NOMO-1 treated with DMSO at 0.1 percent for 48 hours (cell line): ENCODE measurements around the gene CAPN1.
A peak's percentile ranks its signal among the peaks of the same experiment; 100 is the strongest.

Experiments
- DNase-seq: peaks from one replicate; lab custom pipeline; 2025; ENCODE audit not compliant: unreplicated experiment; lab: John Stamatoyannopoulos, UW

Gene CAPN1

DNA sequence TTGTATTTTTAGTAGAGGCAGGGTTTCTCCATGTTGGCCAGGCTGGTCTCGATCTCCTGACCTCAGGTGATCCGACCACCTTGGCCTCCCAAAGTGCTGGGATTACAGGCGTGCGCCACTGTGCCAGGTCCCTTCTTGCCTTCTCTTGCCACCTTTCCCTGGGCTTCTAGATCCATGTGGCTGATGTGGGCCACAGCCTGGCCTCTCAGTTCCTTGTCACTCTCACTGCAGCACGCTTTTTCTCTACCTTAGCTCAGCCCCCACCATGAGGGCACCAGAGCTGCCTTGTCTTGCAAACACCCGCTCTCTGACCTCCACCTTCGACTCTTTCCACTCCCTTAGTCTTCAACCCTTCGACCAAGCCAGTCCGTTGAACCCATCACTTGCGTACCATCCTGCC is 7.5 kb downstream of the CAPN1 start:
- no peak for DNase-seq

DNA sequence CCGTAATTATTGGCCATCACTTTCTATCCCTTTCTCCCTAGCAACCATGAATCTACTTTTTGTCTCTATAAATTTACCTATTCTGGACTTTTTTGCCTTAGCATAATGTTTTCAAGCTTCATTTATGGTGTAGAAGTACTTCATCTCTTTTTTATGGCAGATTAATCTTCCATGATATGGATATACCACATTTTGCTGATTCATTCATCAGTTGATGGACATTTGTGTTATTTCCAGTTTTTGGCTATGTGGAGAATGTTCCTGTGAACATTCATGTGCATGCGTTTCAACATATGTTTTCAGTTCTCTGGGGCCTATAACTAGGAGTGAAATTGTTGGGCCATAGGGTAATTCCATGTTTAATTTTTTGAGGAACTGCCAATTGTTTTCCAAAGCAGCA is 12.8 kb downstream of the CAPN1 start:
- no peak for DNase-seq

DNA sequence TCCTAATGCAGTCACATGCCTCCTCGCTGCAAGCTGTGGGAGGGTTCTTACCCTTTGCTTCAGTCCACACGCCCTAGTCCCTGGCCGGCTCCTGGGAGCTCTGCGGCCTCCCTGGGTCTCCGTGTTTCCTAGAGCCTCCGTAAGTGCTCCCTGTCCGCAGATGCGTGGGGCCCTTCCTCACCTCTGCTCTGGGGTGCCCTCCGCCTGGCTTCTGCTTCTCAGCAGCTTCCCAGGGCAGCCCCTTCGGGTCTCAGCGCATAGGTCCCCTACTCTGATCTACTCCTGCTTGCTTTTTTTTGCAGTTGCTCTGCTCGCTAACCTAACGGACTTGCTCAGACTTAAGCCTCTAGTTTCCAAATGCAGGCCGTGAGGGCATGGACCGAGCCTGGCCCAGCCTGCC is 22.4 kb downstream of the CAPN1 start:
- no peak for DNase-seq

DNA sequence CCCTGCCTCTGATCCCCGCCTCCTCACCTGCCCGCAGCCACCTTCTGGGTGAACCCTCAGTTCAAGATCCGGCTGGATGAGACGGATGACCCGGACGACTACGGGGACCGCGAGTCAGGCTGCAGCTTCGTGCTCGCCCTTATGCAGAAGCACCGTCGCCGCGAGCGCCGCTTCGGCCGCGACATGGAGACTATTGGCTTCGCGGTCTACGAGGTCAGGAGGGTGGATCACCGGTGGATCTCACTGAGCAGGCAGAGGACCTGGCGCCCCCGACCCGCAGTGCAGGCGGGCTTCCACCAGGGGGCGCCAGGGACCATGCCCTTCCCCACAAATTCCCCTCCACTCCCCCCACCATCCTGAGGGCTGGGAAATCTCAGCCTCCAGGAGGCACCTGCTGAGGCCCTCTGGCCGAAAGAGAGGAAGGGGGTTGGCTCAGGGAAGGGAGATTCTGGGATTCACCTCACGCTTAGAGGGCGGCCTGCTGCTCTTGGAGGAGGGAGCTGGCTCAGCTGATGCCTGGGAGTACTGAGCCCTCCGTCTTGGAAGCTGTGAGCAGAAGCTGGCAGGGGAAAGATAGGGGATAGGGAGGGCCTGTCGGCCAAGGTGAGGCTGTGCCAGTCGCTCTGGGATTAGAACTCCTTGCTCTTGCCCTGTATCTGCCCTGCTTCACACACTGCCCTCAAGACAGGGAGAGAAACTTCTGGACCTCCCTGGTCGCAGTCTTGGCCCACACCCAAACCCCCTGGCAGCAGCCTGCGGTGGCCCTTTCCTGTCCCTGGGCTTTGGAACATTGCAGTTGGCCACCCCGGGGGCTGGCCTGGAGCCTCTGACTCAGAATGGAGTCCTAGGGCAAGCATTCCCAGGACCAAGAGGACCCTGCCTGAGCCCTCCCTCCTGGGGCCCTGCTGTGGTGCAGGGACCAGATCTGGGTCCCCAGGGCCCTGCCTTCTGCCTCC is 23.2 kb downstream of the CAPN1 start:
- no peak for DNase-seq

DNA sequence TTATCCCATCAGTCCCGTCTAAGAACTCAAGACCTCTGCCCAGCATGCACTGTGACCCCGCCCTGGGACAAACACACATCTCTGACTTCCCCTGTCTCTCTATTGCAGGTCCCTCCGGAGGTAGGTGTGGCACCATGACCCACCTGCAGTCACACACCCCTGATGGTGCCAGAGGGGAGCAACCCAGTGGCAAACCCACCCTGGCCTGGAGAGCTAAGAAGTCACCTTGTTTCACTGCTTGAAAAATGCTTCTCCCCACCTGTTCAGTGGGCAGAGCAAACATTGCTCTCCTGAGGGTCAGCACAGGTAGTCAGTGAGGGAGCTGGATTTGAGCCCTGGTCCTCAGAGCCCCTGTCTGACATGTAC is 23.9 kb downstream of the CAPN1 start:
- no peak for DNase-seq

DNA sequence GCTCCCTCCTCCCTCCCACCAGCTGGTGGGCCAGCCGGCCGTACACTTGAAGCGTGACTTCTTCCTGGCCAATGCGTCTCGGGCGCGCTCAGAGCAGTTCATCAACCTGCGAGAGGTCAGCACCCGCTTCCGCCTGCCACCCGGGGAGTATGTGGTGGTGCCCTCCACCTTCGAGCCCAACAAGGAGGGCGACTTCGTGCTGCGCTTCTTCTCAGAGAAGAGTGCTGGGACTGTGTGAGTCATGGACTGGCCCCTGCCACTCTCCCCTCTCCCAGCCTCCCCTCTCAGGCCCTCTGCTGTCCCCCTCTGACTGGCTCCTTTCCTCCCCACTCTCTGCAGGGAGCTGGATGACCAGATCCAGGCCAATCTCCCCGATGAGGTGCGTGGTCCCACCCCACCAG is 24.7 kb downstream of the CAPN1 start:
- no peak for DNase-seq

DNA sequence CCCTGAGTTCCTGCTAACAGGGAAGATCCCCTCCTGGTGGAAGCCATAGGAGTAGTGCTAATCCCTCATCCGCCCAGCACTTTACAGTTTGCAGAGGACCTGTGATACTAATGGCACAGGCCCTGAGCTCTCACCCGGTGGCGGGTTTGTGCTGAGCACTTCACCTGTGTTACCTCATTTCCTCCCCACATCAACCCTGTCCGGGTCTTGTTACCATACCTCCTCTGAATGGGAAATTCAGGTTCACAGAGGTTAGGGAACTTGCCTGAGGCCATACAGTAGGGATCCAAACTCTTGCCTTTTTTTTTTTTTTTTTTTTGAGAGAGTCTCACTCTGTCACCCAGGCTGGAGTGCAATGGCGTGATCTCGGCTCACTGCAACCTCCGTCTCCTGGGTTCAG is 25.2 kb downstream of the CAPN1 start:
- no peak for DNase-seq

DNA sequence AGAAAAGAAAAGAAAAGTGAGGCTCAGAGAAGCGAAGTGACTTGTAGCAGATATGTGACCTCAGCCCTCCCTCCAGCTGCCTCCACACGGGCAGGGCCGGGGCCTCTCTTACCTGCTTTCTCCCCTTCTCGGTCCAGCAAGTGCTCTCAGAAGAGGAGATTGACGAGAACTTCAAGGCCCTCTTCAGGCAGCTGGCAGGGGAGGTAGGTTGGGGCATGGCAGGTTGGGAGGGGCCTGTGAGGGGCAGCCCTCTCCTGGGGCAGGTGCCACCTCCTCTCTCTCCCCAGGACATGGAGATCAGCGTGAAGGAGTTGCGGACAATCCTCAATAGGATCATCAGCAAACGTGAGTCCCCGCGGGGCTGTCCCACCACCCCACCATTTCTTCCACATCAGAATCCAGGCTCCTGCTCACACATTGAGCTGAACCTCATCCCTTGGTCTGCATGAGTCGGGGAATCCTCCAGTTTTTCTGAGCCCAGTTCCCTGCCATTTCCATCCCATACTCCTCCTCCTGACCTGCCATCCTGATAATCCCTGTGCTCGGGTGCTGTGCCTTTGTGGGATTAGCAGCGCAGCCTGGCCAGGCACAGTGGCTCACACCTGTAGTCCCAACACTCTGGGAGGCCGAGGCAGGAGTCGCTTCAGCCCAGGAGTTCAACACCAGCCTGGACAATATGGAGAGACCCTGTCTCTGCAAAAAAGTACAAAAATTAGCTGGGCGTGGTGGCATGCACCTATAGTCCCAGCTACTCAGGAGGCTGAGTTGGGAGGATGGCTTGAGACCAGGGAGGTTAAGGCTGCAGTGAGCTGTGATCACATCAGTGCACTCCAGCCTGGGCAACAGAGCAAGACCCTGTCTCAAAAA is 26.4 kb downstream of the CAPN1 start:
- no peak for DNase-seq

DNA sequence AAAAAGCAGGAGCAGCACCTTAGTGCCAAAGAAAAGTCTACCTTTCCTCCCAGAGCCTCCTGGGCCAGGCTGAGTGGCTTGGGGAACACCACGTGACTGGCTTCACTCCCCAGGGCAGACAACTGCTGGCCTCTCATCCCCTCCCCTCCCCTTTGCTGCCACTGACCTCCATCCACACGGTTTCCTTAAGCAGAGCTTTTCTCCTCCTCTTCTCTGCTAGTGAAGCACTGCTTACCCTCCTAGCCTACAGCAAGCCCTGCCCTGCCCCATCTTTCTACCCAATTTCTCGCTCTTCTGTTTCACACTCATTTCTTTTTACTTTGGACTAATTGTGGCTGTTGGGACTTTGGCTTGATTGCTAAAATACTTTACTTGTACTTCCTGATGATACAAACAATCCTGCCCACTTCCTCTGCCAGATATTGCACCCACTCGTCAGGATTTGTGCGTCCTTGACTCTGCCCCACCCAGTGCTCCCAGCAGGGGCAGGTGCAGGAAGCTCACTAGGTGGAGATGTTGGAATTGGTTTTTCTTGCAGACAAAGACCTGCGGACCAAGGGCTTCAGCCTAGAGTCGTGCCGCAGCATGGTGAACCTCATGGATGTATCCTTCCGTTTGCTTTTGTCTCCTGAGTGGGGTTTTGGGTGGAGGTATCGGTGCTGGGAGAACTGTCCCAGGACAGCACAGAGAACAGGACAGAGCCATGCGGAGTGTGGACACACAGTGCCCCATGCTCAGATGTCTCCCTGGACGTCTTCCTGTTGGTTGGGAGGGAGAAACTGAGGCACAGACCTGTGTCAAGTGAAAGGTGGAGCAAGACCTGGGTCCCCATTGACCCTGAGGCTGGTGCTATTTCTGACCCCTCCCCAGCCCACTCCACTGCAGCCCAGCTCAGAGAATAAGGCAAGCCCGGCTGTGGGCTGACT is 27.3 kb downstream of the CAPN1 start:
- no peak for DNase-seq

DNA sequence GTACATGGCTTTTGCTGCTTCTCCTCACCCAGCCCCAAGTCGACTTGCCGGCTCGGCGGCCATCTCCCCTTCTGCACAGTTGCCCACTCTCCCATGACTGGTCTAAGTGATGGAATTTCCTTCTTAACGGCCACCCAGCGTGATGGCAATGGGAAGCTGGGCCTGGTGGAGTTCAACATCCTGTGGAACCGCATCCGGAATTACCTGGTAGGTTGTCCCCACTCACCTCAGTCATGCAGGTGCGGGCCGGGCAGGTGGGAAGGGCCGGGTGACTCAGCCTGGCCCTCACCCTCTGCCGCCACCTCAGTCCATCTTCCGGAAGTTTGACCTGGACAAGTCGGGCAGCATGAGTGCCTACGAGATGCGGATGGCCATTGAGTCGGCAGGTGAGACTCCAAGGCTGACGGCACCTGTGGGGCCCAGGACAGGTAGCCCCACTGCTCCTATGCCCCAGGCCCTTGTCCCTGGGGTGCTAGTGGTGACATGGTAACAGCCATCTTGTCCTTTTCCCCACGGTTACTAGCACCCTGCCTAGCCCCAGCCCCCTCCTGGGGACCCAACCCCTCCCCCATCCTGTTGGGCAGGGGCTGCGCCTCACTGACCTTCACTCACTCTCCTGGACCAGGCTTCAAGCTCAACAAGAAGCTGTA is 28.1 kb downstream of the CAPN1 start:
- no peak for DNase-seq

DNA sequence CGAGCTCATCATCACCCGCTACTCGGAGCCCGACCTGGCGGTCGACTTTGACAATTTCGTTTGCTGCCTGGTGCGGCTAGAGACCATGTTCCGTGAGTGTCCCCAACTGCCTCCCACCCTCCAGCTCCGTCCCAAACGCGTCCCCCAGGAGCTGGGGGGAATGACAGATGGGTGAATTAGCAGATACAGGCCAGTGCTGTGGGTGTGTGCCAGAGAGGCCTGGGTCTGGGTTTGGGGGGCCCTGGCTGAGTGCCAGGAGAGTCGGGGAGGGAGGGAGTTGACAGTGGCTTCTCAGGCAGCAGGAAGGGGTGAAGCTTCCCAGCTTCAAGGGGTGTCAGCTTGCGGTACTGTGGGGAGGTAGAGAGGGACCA is 28.6 kb downstream of the CAPN1 start:
- no peak for DNase-seq

DNA sequence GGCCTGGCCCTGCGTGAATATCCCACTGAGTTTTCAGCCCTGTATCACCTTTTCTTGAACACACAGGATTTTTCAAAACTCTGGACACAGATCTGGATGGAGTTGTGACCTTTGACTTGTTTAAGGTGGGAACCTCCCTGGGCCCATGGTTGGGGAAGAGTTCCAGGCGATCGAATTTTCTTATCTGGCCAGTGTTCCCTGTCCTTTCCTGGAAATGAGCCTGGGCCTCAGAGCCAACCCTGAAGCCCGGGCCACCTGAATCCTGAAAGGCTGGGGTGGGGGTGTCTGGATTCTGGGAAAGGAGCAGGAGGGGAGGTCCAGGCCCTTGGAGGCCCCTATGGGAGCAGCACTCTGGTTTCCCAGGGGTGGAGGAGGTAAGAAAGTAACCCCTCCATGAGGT is 29.0 kb downstream of the CAPN1 start:
- DNase-seq = no peak

DNA sequence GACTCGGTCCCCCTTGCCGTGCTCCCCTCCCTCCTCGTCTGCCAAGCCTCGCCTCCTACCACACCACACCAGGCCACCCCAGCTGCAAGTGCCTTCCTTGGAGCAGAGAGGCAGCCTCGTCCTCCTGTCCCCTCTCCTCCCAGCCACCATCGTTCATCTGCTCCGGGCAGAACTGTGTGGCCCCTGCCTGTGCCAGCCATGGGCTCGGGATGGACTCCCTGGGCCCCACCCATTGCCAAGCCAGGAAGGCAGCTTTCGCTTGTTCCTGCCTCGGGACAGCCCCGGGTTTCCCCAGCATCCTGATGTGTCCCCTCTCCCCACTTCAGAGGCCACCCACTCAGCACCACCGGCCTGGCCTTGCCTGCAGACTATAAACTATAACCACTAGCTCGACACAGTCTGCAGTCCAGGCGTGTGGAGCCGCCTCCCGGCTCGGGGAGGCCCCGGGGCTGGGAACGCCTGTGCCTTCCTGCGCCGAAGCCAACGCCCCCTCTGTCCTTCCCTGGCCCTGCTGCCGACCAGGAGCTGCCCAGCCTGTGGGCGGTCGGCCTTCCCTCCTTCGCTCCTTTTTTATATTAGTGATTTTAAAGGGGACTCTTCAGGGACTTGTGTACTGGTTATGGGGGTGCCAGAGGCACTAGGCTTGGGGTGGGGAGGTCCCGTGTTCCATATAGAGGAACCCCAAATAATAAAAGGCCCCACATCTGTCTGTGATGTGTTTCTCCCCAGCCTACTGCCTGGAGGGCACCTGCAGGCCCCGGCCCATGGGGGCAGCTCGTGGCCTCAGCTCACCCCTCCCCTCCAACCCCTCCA is 29.8 kb downstream of the CAPN1 start:
- DNase-seq = no peak

DNA sequence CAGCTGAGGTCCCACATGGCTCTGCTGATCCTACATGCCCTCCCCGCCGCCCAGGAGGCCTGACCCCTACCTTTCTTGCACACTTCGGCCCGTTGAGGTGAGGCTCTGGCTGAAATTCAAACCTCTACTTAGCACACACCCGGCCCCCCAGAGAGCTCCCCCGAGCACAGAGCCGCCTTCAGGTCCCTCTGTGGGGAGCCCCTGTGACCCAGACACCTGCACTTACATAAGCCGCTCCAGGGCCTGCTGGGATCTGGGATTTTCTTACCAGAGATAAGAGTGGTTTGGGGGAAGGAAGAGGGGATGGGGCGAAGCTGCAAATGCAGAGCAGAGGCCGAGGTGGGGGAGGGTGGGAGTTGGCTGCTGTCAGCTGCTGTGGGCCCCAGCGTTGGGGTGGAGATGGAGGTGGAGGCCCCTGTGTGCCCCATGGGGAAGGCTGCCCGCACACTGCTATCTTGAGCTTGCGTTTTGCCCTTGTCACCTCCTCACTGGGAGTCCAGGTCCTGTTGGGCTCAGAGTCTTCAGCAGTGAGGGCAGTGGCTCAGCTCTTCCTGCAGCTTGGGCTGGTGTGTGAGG is 30.6 kb downstream of the CAPN1 start:
- no peak for DNase-seq

DNA sequence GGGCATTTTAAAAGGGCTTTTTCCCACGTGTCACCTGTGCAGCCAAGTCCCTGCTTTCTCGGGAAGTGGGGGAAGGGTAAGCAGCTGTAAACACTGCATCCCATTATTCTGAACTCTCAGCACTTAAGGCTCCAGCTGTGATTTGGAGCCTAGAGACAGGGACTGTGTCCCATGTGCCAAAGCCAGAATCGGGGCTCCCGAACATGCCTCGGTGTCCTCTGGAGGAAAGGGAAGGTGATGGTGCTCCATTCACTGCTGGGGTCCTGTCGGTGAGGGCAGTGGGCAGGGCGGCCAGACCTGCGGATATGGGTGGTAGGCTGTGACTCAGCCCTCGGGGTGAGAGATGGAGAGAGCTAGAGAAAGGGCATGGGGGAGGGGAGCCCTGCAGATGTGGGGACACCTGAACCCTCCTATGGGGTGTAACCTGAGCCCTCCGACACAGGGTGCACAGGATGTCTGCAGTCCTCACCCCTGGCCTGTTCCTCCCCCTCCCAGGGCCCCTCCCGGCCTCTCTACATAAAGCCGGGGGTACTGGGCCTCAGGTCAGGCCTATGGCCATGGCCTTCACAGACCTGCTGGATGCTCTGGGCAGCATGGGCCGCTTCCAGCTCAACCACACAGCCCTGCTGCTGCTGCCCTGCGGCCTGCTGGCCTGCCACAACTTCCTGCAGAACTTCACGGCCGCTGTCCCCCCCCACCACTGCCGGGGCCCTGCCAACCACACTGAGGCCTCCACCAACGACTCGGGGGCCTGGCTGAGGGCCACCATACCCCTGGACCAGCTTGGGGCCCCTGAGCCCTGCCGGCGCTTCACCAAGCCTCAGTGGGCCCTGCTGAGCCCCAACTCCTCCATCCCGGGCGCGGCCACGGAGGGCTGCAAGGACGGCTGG is 31.8 kb downstream of the CAPN1 start:
- DNase-seq = peak; percentile 18

DNA sequence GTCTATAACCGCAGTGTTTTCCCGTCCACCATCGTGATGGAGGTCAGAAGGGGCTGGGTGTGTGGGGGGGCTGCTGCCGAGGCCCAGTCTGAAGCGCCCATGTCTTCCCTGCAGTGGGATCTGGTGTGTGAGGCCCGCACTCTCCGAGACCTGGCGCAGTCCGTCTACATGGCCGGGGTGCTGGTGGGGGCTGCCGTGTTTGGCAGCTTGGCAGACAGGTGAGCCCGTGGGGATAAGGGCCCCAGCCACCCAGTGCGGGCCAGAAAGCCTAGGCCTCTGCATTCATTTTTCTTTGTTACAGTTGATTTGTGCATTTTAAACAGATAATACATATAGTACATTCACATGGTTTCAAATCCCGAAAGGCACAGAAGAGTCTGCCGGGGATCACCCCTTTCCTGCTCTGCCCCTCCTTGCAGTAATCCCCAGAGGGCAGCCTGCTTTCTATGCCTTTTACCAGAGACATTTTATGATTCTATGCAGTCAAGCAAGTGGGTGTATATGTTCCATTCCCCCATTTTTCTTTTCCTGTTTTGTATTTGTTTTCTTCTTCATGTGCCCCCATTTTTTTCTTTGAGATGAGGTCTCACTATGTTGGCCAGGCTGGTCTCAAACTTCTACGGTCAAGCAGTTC is 32.6 kb downstream of the CAPN1 start:
- no peak for DNase-seq

DNA sequence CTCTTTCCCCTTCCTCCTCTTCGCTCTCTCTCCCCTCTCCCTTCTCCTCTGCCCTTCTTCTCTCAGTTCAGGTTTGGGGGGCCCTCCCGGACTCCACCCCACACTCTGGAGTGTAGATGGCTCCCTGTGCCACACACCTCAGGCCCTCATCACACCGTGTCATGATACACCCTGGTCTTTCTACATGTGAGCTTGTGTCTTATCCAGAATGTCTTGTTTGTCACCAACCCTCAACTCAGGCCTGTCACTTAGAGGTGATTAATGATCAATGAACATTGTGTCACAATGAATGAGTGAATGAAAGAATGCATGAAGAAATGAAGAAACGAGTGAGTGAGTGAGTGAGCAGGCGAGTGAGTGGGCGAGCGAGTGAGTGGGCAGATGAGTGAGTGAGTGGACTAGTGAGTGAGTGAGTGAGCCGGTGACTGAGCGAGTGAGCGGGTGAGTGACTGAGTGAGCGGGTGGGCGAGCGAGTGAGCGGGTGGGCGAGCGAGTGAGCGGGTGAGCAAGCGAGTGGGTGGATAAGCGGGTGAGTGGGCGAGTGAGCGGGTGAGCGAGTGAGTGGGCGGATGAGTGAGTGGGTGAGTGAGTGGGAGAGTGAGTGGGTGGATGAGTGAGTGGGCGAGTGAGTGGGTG is 33.8 kb downstream of the CAPN1 start:
- DNase-seq = no peak

DNA sequence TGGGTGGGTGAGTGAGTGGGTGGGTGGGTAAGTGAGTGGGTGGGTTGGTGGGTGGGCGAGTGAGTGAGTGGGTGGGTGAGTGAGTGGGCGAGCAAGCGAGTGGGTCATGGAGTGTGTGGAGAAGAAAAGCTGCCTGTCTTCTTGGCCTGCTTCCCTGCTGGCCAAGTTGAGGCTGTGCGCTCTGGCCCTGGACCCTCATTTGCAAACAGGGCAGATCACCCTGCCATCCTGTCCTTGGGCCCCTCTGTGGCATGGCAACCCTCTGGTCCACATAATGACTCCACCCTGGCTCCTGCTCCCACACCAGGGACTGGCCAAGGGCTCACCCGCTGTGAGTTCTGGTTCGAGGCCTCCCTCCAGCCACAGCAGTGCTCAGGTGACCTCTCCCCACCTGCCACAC is 35.1 kb downstream of the CAPN1 start:
- DNase-seq = no peak
